ENCODE measurements around the gene GLRX2.

- TF ChIP-seq CTCF (IDR thresholded peaks at IDR 0.05), result no peak
- no peak for TF ChIP-seq POLR2A (IDR thresholded peaks at IDR 0.05)
- TF ChIP-seq POLR2AphosphoS5 (IDR thresholded peaks at IDR 0.05; ENCODE audit: insufficient read depth in 1 of 2, low read depth in 1 of 2), result no peak
These were observed 21.7 kb downstream of the GLRX2 start for GRCh38 chr1:193083365-193084088.

All from vagina (tissue), 2 donors.